Activated CD8-positive, alpha-beta memory T cell treated with anti-CD3 and anti-CD28 coated beads, Interleukin-2, amount 50 U/mL, for 24 hours (primary cell): ENCODE measurements around the gene GNAT1.

Source experiments
- DNase-seq: peaks from one replicate; pipeline ENCODE4 v3.0.0-alpha.2; 2020; ENCODE audit errors: extremely low read depth

Gene GNAT1

DNA sequence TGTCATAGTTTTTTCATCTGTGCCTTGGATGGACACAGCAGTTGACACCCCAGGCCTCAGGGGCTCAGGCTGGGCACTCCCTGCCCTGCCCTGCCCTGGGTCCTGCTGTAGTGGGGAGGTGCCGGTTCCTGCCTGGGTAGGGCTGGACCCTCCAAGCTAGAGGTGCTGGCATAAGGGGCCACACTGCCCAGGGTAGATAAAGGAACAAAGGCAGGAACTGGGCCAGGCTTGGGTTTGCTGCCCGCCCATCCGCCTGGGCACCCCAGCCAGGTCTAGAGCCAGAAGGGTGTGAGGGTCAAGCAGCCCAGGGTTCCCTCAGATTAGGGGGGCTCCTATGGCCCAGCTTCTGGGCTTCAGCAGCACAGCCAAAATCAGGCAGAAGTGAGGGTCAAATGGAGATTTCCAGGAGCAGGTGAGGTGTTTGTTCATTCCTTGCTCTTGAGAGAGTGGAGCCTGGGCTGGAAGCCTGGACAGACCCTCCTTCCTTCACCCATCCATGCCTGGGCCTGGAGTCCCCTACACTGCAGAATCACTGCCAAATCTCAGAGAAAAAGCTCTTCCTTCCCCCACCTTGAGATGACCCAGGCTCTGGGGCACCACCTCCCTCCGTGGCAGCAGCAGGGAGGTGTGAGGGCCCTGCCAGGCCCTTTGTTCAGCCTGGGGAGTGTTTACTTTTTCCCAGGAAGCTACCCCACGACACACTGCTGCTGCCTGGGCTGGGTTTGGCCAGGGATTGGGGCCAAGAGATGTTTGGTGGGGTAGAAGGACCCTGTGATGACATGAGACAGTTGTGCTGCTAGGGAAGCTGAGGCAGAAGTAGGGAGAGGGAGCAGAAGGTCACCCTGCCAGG lies 29.2 kb upstream of the GNAT1 start:
- DNase-seq = no peak

GRCh38 chr3:50163572-50164455 lies 27.6 kb upstream of the GNAT1 start:
- no peak for DNase-seq

DNA sequence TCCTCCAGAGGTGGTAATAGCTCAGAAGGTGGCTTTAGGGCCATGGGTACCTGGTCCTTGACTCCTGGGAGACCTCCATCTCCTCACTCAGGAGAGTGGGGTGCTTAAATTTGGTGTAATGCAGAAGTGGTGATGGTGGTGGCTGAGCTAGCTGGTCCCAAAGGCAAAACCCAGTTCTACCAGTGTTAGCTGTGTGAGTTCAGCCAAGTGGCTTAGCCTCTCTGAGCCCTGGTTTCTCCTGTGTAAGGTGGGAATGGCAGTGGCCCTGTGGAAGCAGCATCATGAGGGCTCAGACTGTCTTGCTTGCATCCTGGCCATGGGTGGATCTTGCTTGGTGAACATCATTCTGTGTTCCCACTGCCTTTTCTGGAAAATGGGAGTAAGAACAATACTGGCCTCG lies 26.9 kb upstream of the GNAT1 start:
- DNase-seq = no peak

DNA sequence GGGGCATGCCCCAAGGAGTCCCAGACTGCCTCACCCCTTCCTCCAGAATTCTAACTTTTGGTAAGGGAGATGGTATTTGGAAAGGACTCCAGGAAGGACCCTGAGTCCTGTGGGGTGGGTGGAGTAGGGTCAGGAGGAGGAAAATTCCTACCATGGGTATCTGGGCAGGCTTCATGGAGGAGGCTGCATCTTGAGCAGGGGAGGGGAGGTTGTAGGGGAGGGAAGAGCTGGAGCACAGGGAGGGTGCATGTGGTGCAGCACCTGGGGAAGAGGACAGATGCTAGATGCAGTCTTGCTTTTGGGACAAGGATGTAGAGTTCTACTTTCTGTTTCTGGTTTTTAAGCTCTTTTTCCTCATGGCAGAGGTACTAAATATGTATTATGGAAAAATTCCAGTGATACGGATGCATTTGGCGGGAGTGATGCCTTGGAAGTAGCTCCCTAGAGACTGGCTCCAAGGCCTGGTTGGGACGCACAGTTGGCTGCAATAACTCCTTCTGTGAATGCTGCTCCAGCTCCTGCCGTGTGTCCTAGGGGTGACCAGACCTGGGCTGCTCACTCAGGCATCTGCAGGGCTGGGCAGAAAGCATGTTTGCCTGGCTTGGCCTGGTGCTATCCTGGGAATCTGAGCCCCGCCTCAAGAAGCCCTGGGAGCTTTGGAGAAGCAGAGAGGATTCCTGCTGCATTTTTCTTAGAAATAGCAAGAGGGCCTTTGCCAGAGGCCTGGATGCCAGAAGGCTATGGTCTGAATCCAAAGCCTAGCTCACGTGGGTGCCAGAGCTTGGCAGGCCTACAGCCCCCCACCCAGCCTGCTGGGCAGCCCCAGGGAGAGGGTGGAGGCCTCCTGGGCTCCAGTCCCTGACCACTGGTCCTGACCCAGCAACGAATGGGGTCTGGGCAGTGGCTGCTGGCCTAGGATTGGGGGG lies 26.2 kb upstream of the GNAT1 start:
- DNase-seq = no peak

DNA sequence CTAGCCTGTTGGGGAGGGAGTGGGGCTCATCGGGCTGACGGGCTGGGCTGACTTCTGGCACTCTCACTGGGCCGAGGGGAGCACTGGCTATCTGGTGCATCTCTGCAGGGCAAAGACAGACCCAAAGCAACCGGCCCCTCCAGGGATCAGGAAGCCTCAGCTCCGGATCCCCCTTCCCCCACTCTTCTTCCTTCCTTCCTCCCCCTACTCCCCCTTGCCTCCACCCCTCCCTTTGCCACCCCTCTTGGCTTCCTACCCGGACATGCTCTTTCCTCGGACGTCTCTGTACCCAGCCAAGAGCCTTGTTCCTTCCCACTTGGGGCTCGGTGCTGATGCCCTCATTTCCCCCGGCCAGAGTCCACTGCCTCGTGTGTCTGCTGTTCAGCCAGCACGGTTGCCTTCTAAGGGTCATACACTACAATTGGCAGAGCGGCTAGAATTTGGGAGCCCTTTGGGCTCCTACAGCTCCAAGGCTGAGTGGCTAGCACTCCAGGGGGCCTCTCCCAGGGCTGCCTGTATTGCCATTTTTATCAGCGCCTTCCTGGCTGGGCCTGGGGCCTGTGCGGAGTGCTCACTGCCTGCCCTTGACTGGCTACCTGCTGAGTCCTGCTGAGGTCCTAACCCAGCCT lies 25.4 kb upstream of the GNAT1 start:
- no peak for DNase-seq

DNA sequence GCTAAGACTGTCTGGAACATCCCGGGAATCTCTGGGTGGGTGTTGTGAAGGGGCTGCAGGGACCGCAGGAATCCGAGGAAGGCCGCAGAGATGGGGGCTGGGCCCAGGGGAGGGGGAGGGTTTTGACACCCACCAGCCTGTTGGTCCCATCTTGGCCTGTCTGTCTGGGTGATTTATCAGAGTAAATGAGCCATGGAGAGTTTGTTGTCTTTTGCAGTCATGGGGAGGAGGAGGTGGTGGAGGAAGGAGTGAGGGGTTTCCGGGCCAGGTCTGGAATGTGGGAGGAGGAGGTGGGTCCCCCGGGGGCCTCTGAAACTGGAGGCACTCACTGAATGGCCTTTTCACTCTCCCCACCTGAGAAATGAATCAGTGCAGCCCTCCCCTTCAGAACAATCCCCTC lies 24.8 kb upstream of the GNAT1 start:
- DNase-seq = no peak

DNA sequence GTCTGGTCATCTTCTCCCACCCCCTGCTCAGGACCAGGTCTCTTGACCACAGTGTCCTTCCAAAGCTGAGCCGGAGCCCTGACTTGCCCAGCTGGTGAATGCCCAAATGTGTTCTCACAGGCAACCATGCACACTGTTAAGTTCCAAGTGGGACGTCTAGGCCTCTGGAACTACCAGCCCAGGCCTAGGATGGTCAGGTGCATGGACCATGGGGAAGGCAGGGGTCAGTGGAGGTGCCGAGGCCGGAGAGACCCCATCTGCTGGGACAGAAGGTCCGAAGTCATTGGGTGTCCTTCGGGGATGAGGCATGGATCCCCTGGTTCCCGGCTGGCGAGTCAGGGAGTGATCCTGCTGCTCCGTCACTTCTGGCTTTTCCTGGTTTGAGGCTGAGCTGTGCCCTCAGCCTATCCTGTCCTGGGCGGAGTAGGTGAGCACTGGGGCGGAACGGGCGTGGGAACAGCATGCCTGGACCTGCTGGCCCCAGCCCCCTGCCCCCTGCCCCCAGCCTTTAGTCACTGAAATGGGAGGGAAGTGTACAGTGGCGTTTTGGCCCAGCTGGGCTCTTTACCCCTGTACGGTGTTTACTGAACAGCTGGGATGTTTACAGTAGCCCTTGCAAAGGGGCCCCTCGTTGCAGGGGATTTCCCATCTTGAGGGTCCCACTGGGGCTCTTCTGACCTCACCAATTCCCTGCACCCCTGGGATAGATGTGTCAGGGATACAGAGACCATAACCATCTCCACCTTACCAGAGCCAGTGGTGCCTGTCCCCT lies 24.2 kb upstream of the GNAT1 start:
- no peak for DNase-seq

DNA sequence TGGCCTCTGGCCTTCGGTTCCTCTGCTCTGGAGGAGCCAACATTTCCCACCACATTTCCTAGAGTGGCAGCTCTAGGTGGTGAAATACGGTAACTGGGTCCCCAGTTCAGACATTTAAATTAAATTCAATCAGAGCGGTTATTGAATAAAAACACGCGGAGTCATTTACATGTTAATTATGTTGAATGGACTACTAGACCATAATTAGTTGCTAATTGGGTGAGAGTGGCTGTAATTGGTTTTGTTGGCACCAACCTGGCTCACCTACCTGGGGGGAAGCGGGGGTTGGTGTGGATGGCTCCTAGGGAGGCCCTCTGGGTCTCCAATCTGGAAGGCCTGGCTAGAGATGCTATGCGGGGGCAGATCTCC lies 23.6 kb upstream of the GNAT1 start:
- DNase-seq = no peak

GRCh38 chr3:50168388-50168787 lies 23.0 kb upstream of the GNAT1 start:
- no peak for DNase-seq

DNA sequence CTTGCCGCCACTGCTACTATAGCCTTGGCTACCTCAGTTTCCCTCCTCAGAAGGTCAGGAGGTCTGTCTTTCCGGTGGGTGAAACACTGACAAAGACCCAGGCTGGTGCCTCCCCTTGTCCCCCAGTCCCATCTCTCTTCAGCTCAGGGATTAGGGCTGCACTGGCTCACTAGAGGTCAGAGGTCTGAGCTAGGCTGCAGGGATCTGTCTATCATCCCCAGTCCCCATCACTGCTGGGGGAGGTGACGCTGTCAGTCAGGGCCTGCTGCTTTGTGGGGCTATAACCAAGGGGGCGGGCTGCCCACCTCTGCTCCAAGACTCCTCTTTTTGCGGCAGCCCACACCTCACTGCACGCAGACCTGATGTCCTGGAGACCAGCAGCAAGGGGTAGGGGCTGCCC lies 22.6 kb upstream of the GNAT1 start:
- DNase-seq = no peak

DNA sequence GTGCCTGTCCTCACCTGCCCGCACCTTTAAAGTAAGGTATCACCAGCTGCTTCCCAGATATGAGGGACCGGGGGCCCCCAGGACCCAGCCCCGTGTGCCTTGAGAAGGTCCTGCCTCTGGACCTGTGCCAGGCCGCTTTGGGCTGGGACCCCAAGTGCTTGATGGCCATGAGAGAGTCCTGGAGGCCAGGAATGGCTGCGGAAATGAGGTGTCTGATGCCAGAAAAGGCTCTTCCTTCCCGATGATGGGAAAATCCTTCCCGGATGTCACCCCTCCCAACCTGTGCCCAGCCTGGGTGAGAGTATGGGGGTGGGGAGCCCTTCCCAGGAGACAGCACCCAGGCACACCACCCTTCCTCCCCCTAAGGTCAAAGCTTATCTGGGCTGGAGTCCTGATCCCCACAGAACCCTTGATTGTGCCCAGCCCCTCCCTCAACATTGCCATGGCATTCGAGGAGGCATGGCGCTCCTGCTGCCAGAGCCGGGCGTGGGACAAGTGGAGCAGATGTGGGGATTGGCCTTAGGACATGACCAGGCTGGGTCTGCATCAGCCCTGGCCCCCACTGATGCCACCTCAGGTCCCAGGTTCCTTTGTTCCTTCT lies 22.1 kb upstream of the GNAT1 start:
- no peak for DNase-seq

DNA sequence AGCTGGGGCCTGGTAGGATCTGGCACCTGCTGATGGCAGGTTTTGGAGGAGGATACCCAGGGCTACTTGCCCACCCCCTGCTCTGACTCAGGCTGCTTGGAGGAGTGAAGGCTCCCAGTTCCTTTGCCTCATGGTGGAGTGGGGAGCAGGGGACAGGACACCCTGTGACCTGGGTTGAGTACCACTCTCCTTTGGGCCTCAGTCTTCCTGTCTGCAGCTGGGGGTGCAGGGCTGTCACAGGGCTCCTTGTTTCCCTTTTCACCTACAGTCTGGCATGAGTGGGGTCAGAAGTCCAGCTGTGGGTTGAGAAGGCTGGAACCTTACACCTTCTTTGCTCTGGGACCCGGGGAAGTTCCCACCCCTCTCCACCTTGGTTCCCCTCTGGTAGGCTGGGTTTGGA lies 21.6 kb upstream of the GNAT1 start:
- DNase-seq = no peak

GRCh38 chr3:50170689-50171088 lies 20.7 kb upstream of the GNAT1 start:
- no peak for DNase-seq

GRCh38 chr3:50171540-50172301 lies 19.7 kb upstream of the GNAT1 start:
- DNase-seq = no peak

- no peak for DNase-seq
Observed at GRCh38 chr3:50172626-50173220, 18.7 kb upstream of the GNAT1 start.

DNA sequence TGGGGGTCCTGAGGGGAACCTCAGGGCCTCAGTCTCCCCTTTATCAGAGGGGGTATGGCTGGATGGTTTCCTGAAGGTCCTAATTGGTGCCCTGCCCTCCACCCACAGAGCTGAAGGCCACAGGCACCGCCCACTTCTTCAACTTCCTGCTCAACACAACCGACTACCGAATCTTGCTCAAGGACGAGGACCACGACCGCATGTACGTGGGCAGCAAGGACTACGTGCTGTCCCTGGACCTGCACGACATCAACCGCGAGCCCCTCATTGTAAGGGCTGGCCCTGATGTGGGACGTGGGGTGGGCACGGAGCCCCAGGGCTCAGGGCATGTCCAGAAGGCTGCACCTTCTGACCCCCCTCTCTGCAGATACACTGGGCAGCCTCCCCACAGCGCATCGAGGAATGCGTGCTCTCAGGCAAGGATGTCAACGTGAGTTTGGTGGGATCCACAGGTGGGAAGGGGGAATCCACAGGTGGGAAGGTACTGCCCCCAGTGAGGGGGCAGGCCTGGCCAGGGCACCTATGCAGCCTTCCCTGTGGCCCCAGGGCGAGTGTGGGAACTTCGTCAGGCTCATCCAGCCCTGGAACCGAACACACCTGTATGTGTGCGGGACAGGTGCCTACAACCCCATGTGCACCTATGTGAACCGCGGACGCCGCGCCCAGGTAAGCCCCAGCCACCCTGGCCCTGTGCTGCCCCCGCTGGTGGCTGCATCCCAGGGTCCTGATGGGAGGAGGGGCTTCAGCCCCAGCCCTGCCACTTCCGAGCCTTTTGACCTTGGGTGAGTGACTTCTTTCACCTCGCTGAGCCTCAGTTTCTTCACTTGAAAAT lies 17.5 kb upstream of the GNAT1 start:
- DNase-seq = no peak

DNA sequence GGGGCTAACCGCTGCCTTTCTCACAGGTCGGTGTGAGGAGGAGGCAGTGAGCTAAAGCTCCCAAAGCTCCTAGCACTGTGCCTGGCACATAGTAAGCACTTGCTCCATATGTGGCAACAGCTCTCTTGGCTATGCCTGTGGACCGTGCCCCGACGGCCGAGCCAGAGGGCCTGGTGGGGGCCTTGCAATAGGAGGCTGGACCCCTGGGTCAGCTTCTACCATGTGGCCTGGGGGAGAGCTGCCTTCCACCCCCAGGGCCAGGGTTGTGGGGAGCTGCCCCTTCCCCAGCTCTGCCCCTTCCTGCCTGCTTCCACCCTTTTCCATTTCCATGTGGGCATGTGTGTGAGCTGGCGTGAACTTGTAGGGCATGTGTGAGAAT lies 16.9 kb upstream of the GNAT1 start:
- DNase-seq = no peak

DNA sequence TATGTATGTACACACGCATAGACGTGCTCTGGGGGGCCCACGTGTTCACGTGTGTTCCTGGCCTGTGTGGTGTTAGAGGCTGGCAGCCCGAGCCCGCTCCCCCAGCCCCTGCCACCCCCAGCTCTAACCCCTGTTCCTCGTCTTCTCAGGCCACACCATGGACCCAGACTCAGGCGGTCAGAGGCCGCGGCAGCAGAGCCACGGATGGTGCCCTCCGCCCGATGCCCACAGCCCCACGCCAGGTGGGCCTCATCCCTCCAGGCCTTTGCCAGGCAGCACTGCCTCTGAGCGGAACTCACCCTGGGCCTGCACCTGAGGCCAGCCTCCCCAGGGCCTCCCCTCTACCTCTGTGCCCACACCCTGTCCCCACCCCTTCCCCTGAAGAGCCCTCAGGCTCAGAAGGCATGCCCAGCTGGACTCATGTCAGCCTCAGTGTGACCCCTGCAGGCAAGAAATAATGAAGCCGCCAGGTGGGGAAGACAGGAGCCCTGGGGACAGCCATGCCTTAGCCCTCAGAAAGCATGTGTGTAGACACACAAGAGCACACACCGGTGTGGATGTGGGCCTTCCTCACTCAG lies 16.4 kb upstream of the GNAT1 start:
- DNase-seq = no peak
